GM21515 (cell line): Measurements from ENCODE around the gene FAM171A2.
A peak's percentile ranks its signal among the peaks of the same experiment; 100 is the strongest.

ENCODE experiments used
- ATAC-seq: cut with Tn5 transposase; IDR thresholded peaks from one replicate; pipeline ENCODE4 v1.9.1; 2021; ENCODE audit not compliant: unreplicated experiment

FAM171A2 gene

GRCh38 chr17:44361292-44362260 is 2.1 kb downstream of the FAM171A2 start:
- no peak for ATAC-seq

GRCh38 chr17:44360826-44361225 is 2.8 kb downstream of the FAM171A2 start:
- no peak for ATAC-seq

GRCh38 chr17:44360144-44360533 is 3.5 kb downstream of the FAM171A2 start:
- no peak for ATAC-seq

GRCh38 chr17:44359458-44360143 is 4.1 kb downstream of the FAM171A2 start:
- no peak for ATAC-seq

GRCh38 chr17:44359006-44359405 is 4.6 kb downstream of the FAM171A2 start:
- ATAC-seq, result no peak

- ATAC-seq, result no peak
These were observed 5.6 kb downstream of the FAM171A2 start for GRCh38 chr17:44358066-44358465.

GRCh38 chr17:44356241-44356640 is 7.4 kb downstream of the FAM171A2 start:
- no peak for ATAC-seq

- ATAC-seq, result no peak
These were observed 8.0 kb downstream of the FAM171A2 start for GRCh38 chr17:44355642-44356099.

GRCh38 chr17:44354582-44355561 is 8.8 kb downstream of the FAM171A2 start:
- no peak for ATAC-seq

GRCh38 chr17:44353672-44354331 is 9.9 kb downstream of the FAM171A2 start:
- ATAC-seq, result no peak

- no peak for ATAC-seq
These were observed 10.6 kb downstream of the FAM171A2 start for GRCh38 chr17:44352828-44353671.

GRCh38 chr17:44351961-44352827 is 11.5 kb downstream of the FAM171A2 start:
- no peak for ATAC-seq

- no peak for ATAC-seq
These were observed 12.2 kb downstream of the FAM171A2 start for GRCh38 chr17:44351464-44351863.

- ATAC-seq, result no peak
These were observed 12.9 kb downstream of the FAM171A2 start for GRCh38 chr17:44350733-44351226.

- ATAC-seq, result no peak
These were observed 14.0 kb downstream of the FAM171A2 start for GRCh38 chr17:44349553-44350070.

- no peak for ATAC-seq
These were observed 14.7 kb downstream of the FAM171A2 start for GRCh38 chr17:44348988-44349364.

- peak; percentile 36 for ATAC-seq
These were observed 15.2 kb downstream of the FAM171A2 start for GRCh38 chr17:44348234-44348987.
